ENCODE data around the gene PPP1R8.

DNA sequence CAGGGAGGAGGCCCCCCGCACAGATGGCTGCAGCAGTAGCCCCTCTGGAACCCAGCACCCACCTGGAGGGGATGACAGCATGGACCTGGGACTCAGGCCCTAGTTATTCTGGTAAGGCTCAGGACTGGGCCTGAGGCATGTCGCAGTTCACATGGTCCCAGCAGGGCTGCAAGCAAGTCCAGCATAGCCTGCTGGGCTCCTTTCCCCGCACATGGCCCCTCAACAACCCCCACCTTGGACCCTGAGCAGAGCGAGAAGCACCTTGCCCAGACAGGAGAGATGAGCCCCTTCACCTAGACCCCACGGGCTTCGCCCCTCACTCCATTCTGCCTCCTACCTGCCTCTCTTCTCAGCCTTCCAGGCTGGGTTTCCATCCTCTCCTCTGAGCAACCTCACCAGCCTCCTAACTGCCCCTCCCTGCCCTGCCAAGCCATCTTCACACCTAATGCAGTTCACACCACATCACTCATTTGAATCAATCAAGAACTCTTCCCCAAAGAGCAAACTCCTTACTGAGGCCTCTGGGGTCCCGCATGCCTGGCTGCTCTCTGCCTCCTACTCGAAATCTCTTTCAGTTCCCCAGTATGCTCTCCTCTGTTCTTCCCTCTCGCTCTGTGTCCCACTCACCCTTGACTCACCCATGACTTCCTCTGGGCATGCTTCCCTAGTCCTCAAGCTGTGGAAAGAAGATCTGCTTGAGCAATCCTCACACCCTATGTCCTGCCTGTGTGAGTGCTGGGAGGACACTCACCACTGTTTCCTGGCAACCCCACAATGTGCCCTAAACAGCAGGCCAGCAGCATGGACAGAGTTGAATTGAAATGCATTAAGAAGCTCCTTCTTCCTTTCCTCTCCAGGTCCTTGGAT, 32.3 kb downstream of the PPP1R8 start:
- TF ChIP-seq, protein P1, sequence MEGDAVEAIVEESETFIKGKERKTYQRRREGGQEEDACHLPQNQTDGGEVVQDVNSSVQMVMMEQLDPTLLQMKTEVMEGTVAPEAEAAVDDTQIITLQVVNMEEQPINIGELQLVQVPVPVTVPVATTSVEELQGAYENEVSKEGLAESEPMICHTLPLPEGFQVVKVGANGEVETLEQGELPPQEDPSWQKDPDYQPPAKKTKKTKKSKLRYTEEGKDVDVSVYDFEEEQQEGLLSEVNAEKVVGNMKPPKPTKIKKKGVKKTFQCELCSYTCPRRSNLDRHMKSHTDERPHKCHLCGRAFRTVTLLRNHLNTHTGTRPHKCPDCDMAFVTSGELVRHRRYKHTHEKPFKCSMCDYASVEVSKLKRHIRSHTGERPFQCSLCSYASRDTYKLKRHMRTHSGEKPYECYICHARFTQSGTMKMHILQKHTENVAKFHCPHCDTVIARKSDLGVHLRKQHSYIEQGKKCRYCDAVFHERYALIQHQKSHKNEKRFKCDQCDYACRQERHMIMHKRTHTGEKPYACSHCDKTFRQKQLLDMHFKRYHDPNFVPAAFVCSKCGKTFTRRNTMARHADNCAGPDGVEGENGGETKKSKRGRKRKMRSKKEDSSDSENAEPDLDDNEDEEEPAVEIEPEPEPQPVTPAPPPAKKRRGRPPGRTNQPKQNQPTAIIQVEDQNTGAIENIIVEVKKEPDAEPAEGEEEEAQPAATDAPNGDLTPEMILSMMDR (optimal IDR thresholded peaks at IDR 0.05 in 1 of 3, IDR thresholded peaks at IDR 0.05 in 1 of 3, conservative IDR thresholded peaks at IDR 0.05 in 1 of 3; ENCODE audit: extremely low read depth in 1 of 3, insufficient read depth in 2 of 3, low read length in 3 of 3) = no peak
- TF ChIP-seq EZH2 (IDR thresholded peaks at IDR 0.05; ENCODE audit: low read length) = no peak
